Body of pancreas (tissue), 4 donors: ENCODE data around the gene CAB39L. TPM values are rescaled to one million over a fixed set of nuclear protein-coding genes. Genes with fewer than 3 reads are reported as not detected.

Experiments used
- ATAC-seq: fragments of 150-250 bp; one replicate; pipeline ENCODE4 v1.9.1; 2016
- DNase-seq, 4 donors: peaks; one replicate each; pipeline ENCODE4 v3.0.0-alpha.2; 2019
- H3K27ac ChIP-seq, 4 donors: fragments of 200-600 bp; sonication (generic); 1 replicate in 3 of 4; 2 replicates in 1 of 4; pipeline versions ENCODE4 v1.5.1 to v1.6.1; 2016 to 2019; ENCODE audit warnings: mild to moderate bottlenecking in 1 of 4, mixed read lengths in 1 of 4, moderate library complexity in 1 of 4
- H3K27me3 ChIP-seq, 2 donors: fragments of 200-600 bp; sonication (generic); one replicate each; pipeline ENCODE4 v1.6.0; 2016; ENCODE audit warnings: mild to moderate bottlenecking in 1 of 2
- H3K36me3 ChIP-seq, 2 donors: fragments of 200-600 bp; sonication (generic); replicated peaks in 1 of 2; 2 replicates each; pipeline ENCODE4 v1.5.1; 2016; ENCODE audit warnings: low read depth in 2 of 2; ENCODE audit not compliant: insufficient read depth in 1 of 2
- H3K4me1 ChIP-seq: fragments of 200-600 bp; sonication (generic); one replicate; pipeline ENCODE4 v1.6.0; 2016
- H3K4me3 ChIP-seq, 2 donors: fragments of 200-600 bp; sonication (generic); 1 replicate in 1 of 2; 2 replicates in 1 of 2; pipeline ENCODE4 v1.5.1; 2016 to 2019
- H3K9me3 ChIP-seq, 3 donors: fragments of 200-600 bp; sonication (generic); 1 replicate in 2 of 3; 2 replicates in 1 of 3; pipeline ENCODE4 v1.5.1; 2016
- POLR2A ChIP-seq, 3 donors: fragments of 450-650 bp; IDR thresholded peaks; one replicate each; pipeline ENCODE4 v1.6.1; 2016; ENCODE audit warnings: antibody characterized with exemption in 3 of 3, mild to moderate bottlenecking in 2 of 3
- WGBS, 2 donors: methylation state at CpG; one replicate each; pipeline ENCODE4 v1.1.5; 2017; 5-methylcytosine and 5-hydroxymethylcytosine counted together
- intact Hi-C: fragments of 100-400 bp; cut with DNase I; formaldehyde crosslinking; loops from one replicate; pipeline ENCODE4 v1.15.1; 2023
- total RNA-seq, 2 donors: library from RNA; depleted of rRNA; stranded (reverse); fragments of >200 nt; gene quantifications; one replicate each; pipeline ENCODE4 v1.1.0, GENCODE V29; 2016
- TF ChIP-seq, protein P1 (sequence below), 7 experiments: fragments of 450-650 bp in 4 of 7; fragments of 200-600 bp in 3 of 7; sonication (generic) in 3 of 7; IDR thresholded peaks; one replicate each; pipeline ENCODE4 v1.5.1; 2016 to 2019; ENCODE audit warnings: antibody characterized with exemption in 7 of 7

The CAB39L gene
- total RNA-seq, 2 donors from 2014 or later, result 6.9 to 13.0 TPM

DNA sequence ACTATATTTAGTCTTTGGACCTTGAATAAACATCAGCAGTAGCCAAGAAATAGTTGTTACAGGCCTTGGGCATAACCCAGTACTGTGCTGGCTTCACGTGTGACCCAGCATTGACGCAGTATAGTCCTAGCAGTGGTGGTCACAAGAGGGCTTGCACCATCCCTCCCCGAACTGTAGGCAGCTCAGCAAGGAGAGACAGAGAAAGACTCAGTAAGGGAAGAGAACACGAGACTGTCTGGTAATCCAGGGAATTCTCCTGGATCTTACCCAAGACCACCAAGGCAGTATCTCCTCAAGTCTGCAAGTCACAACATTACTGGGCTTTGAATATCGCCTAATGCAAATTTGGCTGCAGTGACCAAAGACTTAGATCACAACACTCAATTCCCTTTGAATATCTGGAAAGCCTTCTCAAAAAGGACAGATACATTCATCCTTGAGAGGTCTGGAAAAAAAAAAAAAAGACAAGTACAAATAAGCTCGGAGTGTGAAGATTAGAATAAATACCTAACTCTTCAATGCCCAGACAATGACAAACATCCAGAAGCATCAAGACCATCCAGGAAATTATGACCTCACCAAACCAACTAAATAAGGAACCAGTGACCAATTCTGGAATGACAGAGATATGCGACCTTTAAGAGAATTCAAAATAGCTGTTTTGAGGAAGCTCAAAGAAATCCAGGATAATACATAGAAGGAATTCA is 39.7 kb downstream of the CAB39L start:
- Histone ChIP-seq H3K27me3 (no peaks in the 10 kb centered on the region), H3K27ac (no peak overlapping the region), H3K9me3 (no peaks in the 10 kb centered on the region), H3K36me3 (no peaks in the 10 kb centered on the region), H3K4me3 (no peak overlapping the region), H3K4me1 (peaks cover 3% of the 10 kb centered on the region)
- intact Hi-C loops, result no loop called here
- TF ChIP-seq POLR2A (IDR thresholded peaks at IDR 0.05), result no peak
- TF ChIP-seq, protein P1, sequence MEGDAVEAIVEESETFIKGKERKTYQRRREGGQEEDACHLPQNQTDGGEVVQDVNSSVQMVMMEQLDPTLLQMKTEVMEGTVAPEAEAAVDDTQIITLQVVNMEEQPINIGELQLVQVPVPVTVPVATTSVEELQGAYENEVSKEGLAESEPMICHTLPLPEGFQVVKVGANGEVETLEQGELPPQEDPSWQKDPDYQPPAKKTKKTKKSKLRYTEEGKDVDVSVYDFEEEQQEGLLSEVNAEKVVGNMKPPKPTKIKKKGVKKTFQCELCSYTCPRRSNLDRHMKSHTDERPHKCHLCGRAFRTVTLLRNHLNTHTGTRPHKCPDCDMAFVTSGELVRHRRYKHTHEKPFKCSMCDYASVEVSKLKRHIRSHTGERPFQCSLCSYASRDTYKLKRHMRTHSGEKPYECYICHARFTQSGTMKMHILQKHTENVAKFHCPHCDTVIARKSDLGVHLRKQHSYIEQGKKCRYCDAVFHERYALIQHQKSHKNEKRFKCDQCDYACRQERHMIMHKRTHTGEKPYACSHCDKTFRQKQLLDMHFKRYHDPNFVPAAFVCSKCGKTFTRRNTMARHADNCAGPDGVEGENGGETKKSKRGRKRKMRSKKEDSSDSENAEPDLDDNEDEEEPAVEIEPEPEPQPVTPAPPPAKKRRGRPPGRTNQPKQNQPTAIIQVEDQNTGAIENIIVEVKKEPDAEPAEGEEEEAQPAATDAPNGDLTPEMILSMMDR (IDR thresholded peaks at IDR 0.05), result no peak
- WGBS, 2 donors, result 88 to 91% methylated on average over 6 to 7 of the region's 7 CpGs
- DNase-seq (no peak), ATAC-seq (no peak)

GRCh38 chr13:49400755-49401659 is 42.9 kb downstream of the CAB39L start:
- Histone ChIP-seq H3K4me3 (peak overlapping the region in 1 of 2 donors; percentile 21), H3K27me3 (no peaks in the 10 kb centered on the region), H3K36me3 (no peaks in the 10 kb centered on the region), H3K4me1 (peaks cover 15% of the 10 kb centered on the region), H3K9me3 (no peaks in the 10 kb centered on the region), H3K27ac (peak overlapping the region; percentile 57 to 87 (median 82))
- peak in 2 of 3 donors; percentile 65 to 74 for TF ChIP-seq POLR2A (IDR thresholded peaks at IDR 0.05)
- TF ChIP-seq, protein P1 (IDR thresholded peaks at IDR 0.05), result no peak
- ATAC-seq (peak; percentile 94), DNase-seq (peak; percentile 24 to 73 (median 44))
- intact Hi-C loops, result no loop called here
- 0 to 5% methylated on average over 7 of the region's 7 CpGs for WGBS, 2 donors

DNA sequence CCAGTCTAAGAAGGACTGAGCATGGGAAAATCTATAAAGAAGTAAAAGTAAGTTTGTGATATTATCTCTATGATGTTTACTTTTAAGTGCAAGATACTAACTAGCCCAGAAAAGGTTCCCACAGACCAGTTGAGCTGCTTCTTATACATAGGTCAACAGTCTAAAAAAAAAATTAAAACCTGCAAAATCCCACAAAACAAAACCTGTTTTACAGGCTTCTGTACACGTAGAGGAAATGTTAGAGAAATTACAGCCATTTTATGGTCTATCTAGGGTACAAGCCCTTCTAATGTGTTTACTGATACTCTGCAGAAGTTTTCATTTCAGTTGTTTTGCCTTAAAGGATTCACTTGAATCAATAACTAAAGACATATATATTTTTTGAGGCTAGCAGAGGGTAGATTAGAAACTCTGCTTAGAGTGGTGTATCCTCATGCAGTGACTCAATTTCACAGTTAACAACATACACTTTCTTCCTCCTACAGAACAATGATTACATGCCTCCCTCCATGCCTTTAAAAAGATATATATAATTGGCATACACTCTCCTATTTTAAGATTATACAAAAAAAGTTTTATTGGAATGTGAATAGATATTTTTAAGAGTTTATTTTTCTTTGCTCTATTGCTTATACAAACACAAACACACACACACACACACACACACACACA is 43.9 kb downstream of the CAB39L start:
- Histone ChIP-seq H3K36me3 (no peaks in the 10 kb centered on the region), H3K27me3 (no peaks in the 10 kb centered on the region), H3K9me3 (no peaks in the 10 kb centered on the region), H3K4me1 (peaks cover 19% of the 10 kb centered on the region), H3K27ac (peak overlapping the region in 3 of 4 donors; percentile 76 to 87 (median 87)), H3K4me3 (no peak overlapping the region)
- TF ChIP-seq, protein P1 (IDR thresholded peaks at IDR 0.05), result no peak
- TF ChIP-seq POLR2A (IDR thresholded peaks at IDR 0.05), result no peak
- 12 to 24% methylated on average over 1 of the region's 1 CpG for WGBS, 2 donors
- peak; percentile 36 for ATAC-seq
- peak in 2 of 4 donors; percentile 4 to 7 for DNase-seq
- intact Hi-C loops, result no loop called here

- H3K36me3 ChIP-seq, result no peaks in the 10 kb centered on the region
- TF ChIP-seq, protein P1 (IDR thresholded peaks at IDR 0.05), result no peak
- no peak for TF ChIP-seq POLR2A (IDR thresholded peaks at IDR 0.05)
- DNase-seq (peak in 1 of 4 donors; percentile 32), ATAC-seq (no peak)
- WGBS, 2 donors, result 27 to 40% methylated on average over 1 of the region's 1 CpG
- H3K4me1 ChIP-seq, result peaks cover 15% of the 10 kb centered on the region
- intact Hi-C loops, result no loop called here
- no peak overlapping the region for H3K4me3 ChIP-seq
- H3K27me3 ChIP-seq, result no peaks in the 10 kb centered on the region
- peak overlapping the region in 1 of 4 donors; percentile 32 for H3K27ac ChIP-seq
- H3K9me3 ChIP-seq, result no peaks in the 10 kb centered on the region
These were observed 47.9 kb downstream of the CAB39L start for GRCh38 chr13:49395878-49396380.
